Measurements from ENCODE around the gene STEAP1B.

- TF ChIP-seq CTCF (conservative IDR thresholded peaks at IDR 0.05; ENCODE audit: low read length) = no peak
- no peak for TF ChIP-seq EZH2phosphoT487 (IDR thresholded peaks at IDR 0.05; ENCODE audit: borderline replicate concordance, low read depth, low read length)
Observed at GRCh38 chr7:22385326-22385725, 114.7 kb downstream of the STEAP1B start.
